Measurements from ENCODE around the gene CPNE9. TPM values are rescaled to one million over a fixed set of nuclear protein-coding genes. Genes with fewer than 3 reads are reported as not detected.

The CPNE9 gene
- total RNA-seq, 1 donor from 2014 or later, result 1.3 TPM

GRCh38 chr3:9765865-9766264 is 62.2 kb downstream of the CPNE9 start:
- Mint-ChIP-seq H3K27me3 (ENCODE audit: low read depth) (no peaks in the 10 kb centered on the region), H3K4me1 (peaks cover 29% of the 10 kb centered on the region), H3K27ac (ENCODE audit: unreplicated experiment) (no peak overlapping the region), H3K36me3 (ENCODE audit: low read depth) (peaks cover 3% of the 10 kb centered on the region), H3K9me3 (no peaks in the 10 kb centered on the region), H3K4me3 (no peak overlapping the region)
- no peak for DNase-seq (ENCODE audit: low read depth, low spot score)
- no peak for TF ChIP-seq CTCF (conservative IDR thresholded peaks at IDR 0.05)

GRCh38 chr3:9767418-9767817 is 63.8 kb downstream of the CPNE9 start:
- Mint-ChIP-seq H3K9me3 (no peaks in the 10 kb centered on the region), H3K4me1 (peaks cover 29% of the 10 kb centered on the region), H3K27me3 (ENCODE audit: low read depth) (no peaks in the 10 kb centered on the region), H3K4me3 (peak overlapping the region; percentile 8), H3K27ac (ENCODE audit: unreplicated experiment) (no peak overlapping the region), H3K36me3 (ENCODE audit: low read depth) (no peaks in the 10 kb centered on the region)
- TF ChIP-seq CTCF (conservative IDR thresholded peaks at IDR 0.05), result no peak
- DNase-seq (ENCODE audit: low read depth, low spot score), result no peak

GRCh38 chr3:9768141-9768775 is 64.6 kb downstream of the CPNE9 start:
- H3K4me1 Mint-ChIP-seq, result peaks cover 29% of the 10 kb centered on the region
- H3K27me3 Mint-ChIP-seq (ENCODE audit: low read depth), result no peaks in the 10 kb centered on the region
- H3K36me3 Mint-ChIP-seq (ENCODE audit: low read depth), result no peaks in the 10 kb centered on the region
- peak overlapping the region; percentile 84 for H3K4me3 Mint-ChIP-seq
- H3K27ac Mint-ChIP-seq (ENCODE audit: unreplicated experiment), result no peak overlapping the region
- TF ChIP-seq CTCF (conservative IDR thresholded peaks at IDR 0.05), result no peak
- H3K9me3 Mint-ChIP-seq, result no peaks in the 10 kb centered on the region
- DNase-seq (ENCODE audit: low read depth, low spot score), result no peak

- DNase-seq (ENCODE audit: low read depth, low spot score), result no peak
- peak overlapping the region; percentile 84 for H3K4me3 Mint-ChIP-seq
- no peaks in the 10 kb centered on the region for H3K9me3 Mint-ChIP-seq
- H3K4me1 Mint-ChIP-seq, result peaks cover 29% of the 10 kb centered on the region
- peak overlapping the region; percentile 53 for H3K27ac Mint-ChIP-seq (ENCODE audit: unreplicated experiment)
- TF ChIP-seq CTCF (conservative IDR thresholded peaks at IDR 0.05), result no peak
- H3K36me3 Mint-ChIP-seq (ENCODE audit: low read depth), result no peaks in the 10 kb centered on the region
- no peaks in the 10 kb centered on the region for H3K27me3 Mint-ChIP-seq (ENCODE audit: low read depth)
These were observed 65.4 kb downstream of the CPNE9 start for GRCh38 chr3:9769012-9769411.

GRCh38 chr3:9769426-9770275 is 66.0 kb downstream of the CPNE9 start, which contains the start of gene CAMK1:
CAMK1 (minus strand) TSS chr3:9769947; CDS start chr3:9767749, 2,198 bp downstream.
- peaks cover 29% of the 10 kb centered on the region for H3K4me1 Mint-ChIP-seq
- H3K27me3 Mint-ChIP-seq (ENCODE audit: low read depth), result no peaks in the 10 kb centered on the region
- H3K36me3 Mint-ChIP-seq (ENCODE audit: low read depth), result no peaks in the 10 kb centered on the region
- no peaks in the 10 kb centered on the region for H3K9me3 Mint-ChIP-seq
- H3K27ac Mint-ChIP-seq (ENCODE audit: unreplicated experiment), result peak within 1 kb of the TSS; percentile 53
- TF ChIP-seq CTCF (conservative IDR thresholded peaks at IDR 0.05), result no peak
- peak within 1 kb of the TSS; percentile 84 for H3K4me3 Mint-ChIP-seq
- DNase-seq (ENCODE audit: low read depth, low spot score), result peak; percentile 64

Measured in neural crest cell (in vitro differentiated cells).